ENCODE results near the gene ZCCHC14. TPM values are rescaled to one million over a fixed set of nuclear protein-coding genes. Genes with fewer than 3 reads are reported as not detected.

ZCCHC14 gene
- total RNA-seq, 1 donor from 2014 or later, result 5.8 TPM

- DNase-seq (ENCODE audit: low read depth in 2 of 2), result peak; percentile 93 to 95
These were observed 57.2 kb downstream of the ZCCHC14 start for GRCh38 chr16:87435372-87436224.

- DNase-seq (ENCODE audit: low read depth in 2 of 2), result no peak
These were observed 58.6 kb downstream of the ZCCHC14 start for GRCh38 chr16:87434146-87434667.

- DNase-seq (ENCODE audit: low read depth in 2 of 2), result no peak
These were observed 60.4 kb downstream of the ZCCHC14 start for GRCh38 chr16:87432330-87432915.

GRCh38 chr16:87431926-87432325 is 60.9 kb downstream of the ZCCHC14 start:
- DNase-seq (ENCODE audit: low read depth in 2 of 2), result no peak

- DNase-seq (ENCODE audit: low read depth in 2 of 2), result no peak
These were observed 66.2 kb downstream of the ZCCHC14 start for GRCh38 chr16:87426423-87427215.

GRCh38 chr16:87425941-87426340 is 66.9 kb downstream of the ZCCHC14 start:
- DNase-seq (ENCODE audit: low read depth in 2 of 2), result no peak

GRCh38 chr16:87424266-87424665 is 68.6 kb downstream of the ZCCHC14 start:
- DNase-seq (ENCODE audit: low read depth in 2 of 2), result no peak

GRCh38 chr16:87423429-87423828 is 69.4 kb downstream of the ZCCHC14 start:
- DNase-seq (ENCODE audit: low read depth in 2 of 2), result no peak

GRCh38 chr16:87422106-87422505 is 70.7 kb downstream of the ZCCHC14 start:
- no peak for DNase-seq (ENCODE audit: low read depth in 2 of 2)

- DNase-seq (ENCODE audit: low read depth in 2 of 2), result no peak
These were observed 71.6 kb downstream of the ZCCHC14 start for GRCh38 chr16:87421003-87421912.

- DNase-seq (ENCODE audit: low read depth in 2 of 2), result no peak
These were observed 72.5 kb downstream of the ZCCHC14 start for GRCh38 chr16:87420026-87421002.

GRCh38 chr16:87418644-87419043 is 74.2 kb downstream of the ZCCHC14 start:
- DNase-seq (ENCODE audit: low read depth in 2 of 2), result no peak

- DNase-seq (ENCODE audit: low read depth in 2 of 2), result no peak
These were observed 74.6 kb downstream of the ZCCHC14 start for GRCh38 chr16:87418216-87418615.

- DNase-seq (ENCODE audit: low read depth in 2 of 2), result no peak
These were observed 75.3 kb downstream of the ZCCHC14 start for GRCh38 chr16:87417528-87417910.

GRCh38 chr16:87416826-87417527 is 75.8 kb downstream of the ZCCHC14 start:
- peak in 1 of 2 donors; percentile 66 for DNase-seq (ENCODE audit: low read depth in 2 of 2)

GRCh38 chr16:87415441-87415840 is 77.4 kb downstream of the ZCCHC14 start:
- DNase-seq (ENCODE audit: low read depth in 2 of 2), result no peak

- DNase-seq (ENCODE audit: low read depth in 2 of 2), result no peak
These were observed 78.6 kb downstream of the ZCCHC14 start for GRCh38 chr16:87414251-87414680.

- DNase-seq (ENCODE audit: low read depth in 2 of 2), result no peak
These were observed 79.8 kb downstream of the ZCCHC14 start for GRCh38 chr16:87412996-87413421.

Data from dermis microvascular lymphatic vessel endothelial cell (primary cell).